ENCODE measurements around the gene ARV1. TPM values are rescaled to one million over a fixed set of nuclear protein-coding genes. Genes with fewer than 3 reads are reported as not detected.

The ARV1 gene
- total and polyA plus RNA-seq, 2 donors (not counting 1 experiment from before 2014, with no cell fraction given): 16.8 to 38.7 TPM

GRCh38 chr1:231040019-231040799 is 61.3 kb downstream of the ARV1 start, which contains the start of gene FAM89A:
Gene FAM89A, minus strand, starts transcription at chr1:231040254. Its CDS starts 43 bp downstream, at chr1:231040211.
- Histone ChIP-seq H3K4me3 (replicated peaks in 1 of 4; ENCODE audit: control extremely low read depth in 1 of 4, insufficient read depth in 1 of 4, low read depth in 3 of 4, low read length in 4 of 4) (peak within 1 kb of the TSS; percentile 60 to 76 (median 63)), H3K9ac (ENCODE audit: insufficient read depth, low read length) (peak within 1 kb of the TSS; percentile 17), H3K9me3 (ENCODE audit: control insufficient read depth, insufficient read depth, low read depth, low read length) (no peaks in the 10 kb centered on the region), H3K4me1 (ENCODE audit: control insufficient read depth, extremely low read depth, insufficient read depth, low read length) (no peaks in the 10 kb centered on the region), H3K27me3 (ENCODE audit: control insufficient read depth, insufficient read depth, low read length) (peaks cover 5% of the 10 kb centered on the region), H2AFZ (ENCODE audit: low read length) (peak within 1 kb of the TSS; percentile 62), H3K27ac (ENCODE audit: insufficient read depth, low read length) (no peak within 1 kb of the TSS), H3K4me2 (ENCODE audit: extremely low read depth, insufficient read depth, low read length) (peak within 1 kb of the TSS; percentile 85), H3K79me2 (ENCODE audit: control insufficient read depth, insufficient read depth, low read length) (no peaks in the 10 kb centered on the region), H4K20me1 (ENCODE audit: control insufficient read depth, extremely low read depth, insufficient read depth, low read length) (no peaks in the 10 kb centered on the region), H3K36me3 (ENCODE audit: control insufficient read depth, insufficient read depth, low read length) (no peaks in the 10 kb centered on the region)
- DNase-seq (ENCODE audit: low read depth in 2 of 2): peak in 1 of 2 donors; percentile 28
- TF ChIP-seq EZH2 (IDR thresholded peaks at IDR 0.05; ENCODE audit: low read length, missing control alignments) (no peak), CTCF (conservative IDR thresholded peaks at IDR 0.05 in 1 of 2, IDR thresholded peaks at IDR 0.05 in 1 of 2; ENCODE audit: low read depth in 1 of 2, low read length in 2 of 2) (no peak)

- H3K4me2 ChIP-seq (ENCODE audit: extremely low read depth, insufficient read depth, low read length): peak overlapping the region; percentile 85
- H3K27me3 ChIP-seq (ENCODE audit: control insufficient read depth, insufficient read depth, low read length): peaks cover 8% of the 10 kb centered on the region
- DNase-seq (ENCODE audit: low read depth in 2 of 2): no peak
- H3K4me3 ChIP-seq (replicated peaks in 1 of 4; ENCODE audit: control extremely low read depth in 1 of 4, insufficient read depth in 1 of 4, low read depth in 3 of 4, low read length in 4 of 4): peak overlapping the region in 2 of 4 experiments; percentile 47 to 56
- H3K9ac ChIP-seq (ENCODE audit: insufficient read depth, low read length): no peak overlapping the region
- no peaks in the 10 kb centered on the region for H4K20me1 ChIP-seq (ENCODE audit: control insufficient read depth, extremely low read depth, insufficient read depth, low read length)
- H3K79me2 ChIP-seq (ENCODE audit: control insufficient read depth, insufficient read depth, low read length): no peaks in the 10 kb centered on the region
- H3K27ac ChIP-seq (ENCODE audit: insufficient read depth, low read length): no peak overlapping the region
- TF ChIP-seq CTCF (conservative IDR thresholded peaks at IDR 0.05 in 1 of 2, IDR thresholded peaks at IDR 0.05 in 1 of 2; ENCODE audit: low read depth in 1 of 2, low read length in 2 of 2) (no peak), EZH2 (IDR thresholded peaks at IDR 0.05; ENCODE audit: low read length, missing control alignments) (no peak)
- H3K4me1 ChIP-seq (ENCODE audit: control insufficient read depth, extremely low read depth, insufficient read depth, low read length): no peaks in the 10 kb centered on the region
- H3K9me3 ChIP-seq (ENCODE audit: control insufficient read depth, insufficient read depth, low read depth, low read length): no peaks in the 10 kb centered on the region
- no peak overlapping the region for H2AFZ ChIP-seq (ENCODE audit: low read length)
- no peaks in the 10 kb centered on the region for H3K36me3 ChIP-seq (ENCODE audit: control insufficient read depth, insufficient read depth, low read length)
Observed at GRCh38 chr1:231040800-231041718, 62.2 kb downstream of the ARV1 start.

GRCh38 chr1:231041719-231042261 is 62.9 kb downstream of the ARV1 start:
- no peak for DNase-seq (ENCODE audit: low read depth in 2 of 2)
- Histone ChIP-seq H3K79me2 (ENCODE audit: control insufficient read depth, insufficient read depth, low read length) (no peaks in the 10 kb centered on the region), H3K9ac (ENCODE audit: insufficient read depth, low read length) (no peak overlapping the region), H3K9me3 (ENCODE audit: control insufficient read depth, insufficient read depth, low read depth, low read length) (no peaks in the 10 kb centered on the region), H2AFZ (ENCODE audit: low read length) (no peak overlapping the region), H4K20me1 (ENCODE audit: control insufficient read depth, extremely low read depth, insufficient read depth, low read length) (no peaks in the 10 kb centered on the region), H3K4me1 (ENCODE audit: control insufficient read depth, extremely low read depth, insufficient read depth, low read length) (no peaks in the 10 kb centered on the region), H3K27me3 (ENCODE audit: control insufficient read depth, insufficient read depth, low read length) (peaks cover 9% of the 10 kb centered on the region), H3K27ac (ENCODE audit: insufficient read depth, low read length) (no peak overlapping the region), H3K4me3 (replicated peaks in 1 of 4; ENCODE audit: control extremely low read depth in 1 of 4, insufficient read depth in 1 of 4, low read depth in 3 of 4, low read length in 4 of 4) (no peak overlapping the region), H3K4me2 (ENCODE audit: extremely low read depth, insufficient read depth, low read length) (no peak overlapping the region), H3K36me3 (ENCODE audit: control insufficient read depth, insufficient read depth, low read length) (no peaks in the 10 kb centered on the region)
- no peak for TF ChIP-seq EZH2 (IDR thresholded peaks at IDR 0.05; ENCODE audit: low read length, missing control alignments)
- no peak for TF ChIP-seq CTCF (conservative IDR thresholded peaks at IDR 0.05 in 1 of 2, IDR thresholded peaks at IDR 0.05 in 1 of 2; ENCODE audit: low read depth in 1 of 2, low read length in 2 of 2)
